Erythroblast (primary cell): ENCODE measurements around the gene PMM2.
"Not testable (repeated sequence)": the region's sequence is repeated elsewhere in the genome, so short reads cannot be mapped to it uniquely, and the experiment has no call there.

ENCODE experiments used
- GATA1 ChIP-seq: IDR thresholded peaks from 2 replicates; pipeline ENCODE4 v1.6.1; 2011; ENCODE audit warnings: low read depth, mild to moderate bottlenecking, control low read depth, low read length, moderate library complexity
- POLR2A ChIP-seq: IDR thresholded peaks from 2 replicates; pipeline ENCODE4 v1.6.1; 2011; ENCODE audit warnings: mild to moderate bottlenecking, low read length

- TF ChIP-seq POLR2A, GATA1: not testable (repeated sequence)
These were observed 6.1 kb downstream of the PMM2 start for GRCh38 chr16:8803733-8804132.
